Adipocyte (in vitro differentiated cells): ENCODE results near the gene HLA-DQA1.
"Not testable (repeated sequence)": the region's sequence is repeated elsewhere in the genome, so short reads cannot be mapped to it uniquely, and the experiment has no call there.

Experiments
- DNase-seq: peaks from one replicate; pipeline ENCODE4 v3.0.0-alpha.2; 2015; ENCODE audit warnings: low read depth
- H3K27me3 ChIP-seq: replicated peaks from 2 replicates; pipeline ENCODE4 v1.7.0; 2013; ENCODE audit warnings: mild to moderate bottlenecking, low read length, moderate library complexity; ENCODE audit not compliant: control insufficient read depth, insufficient read depth
- H3K36me3 ChIP-seq: 2 replicates; pipeline ENCODE4 v1.7.0; 2013; ENCODE audit warnings: low read length, mild to moderate bottlenecking, moderate library complexity; ENCODE audit not compliant: control insufficient read depth, insufficient read depth, severe bottlenecking
- H3K4me1 ChIP-seq: 2 replicates; pipeline ENCODE4 v1.7.0; 2013; ENCODE audit warnings: mild to moderate bottlenecking, low read length, moderate library complexity; ENCODE audit not compliant: control insufficient read depth, insufficient read depth
- H3K4me3 ChIP-seq: 2 replicates; pipeline ENCODE4 v1.7.0; 2013; ENCODE audit warnings: mild to moderate bottlenecking, low read length, moderate library complexity
- H3K9ac ChIP-seq: 2 replicates; pipeline ENCODE4 v1.7.0; 2013; ENCODE audit warnings: mild to moderate bottlenecking, low read length, moderate library complexity
- H3K9me3 ChIP-seq: 2 replicates; pipeline ENCODE4 v1.7.0; 2013; ENCODE audit warnings: mild to moderate bottlenecking, low read length, moderate library complexity; ENCODE audit not compliant: control insufficient read depth

The HLA-DQA1 gene

GRCh38 chr6:32623693-32624092 is 13.5 kb upstream of the HLA-DQA1 start:
- no peak for DNase-seq
- Histone ChIP-seq H3K36me3 (no peaks in the 10 kb centered on the region), H3K4me3 (no peak overlapping the region), H3K9me3 (no peaks in the 10 kb centered on the region), H3K4me1 (no peaks in the 10 kb centered on the region), H3K9ac (no peak overlapping the region), H3K27me3 (no peaks in the 10 kb centered on the region)

GRCh38 chr6:32624565-32624964 is 12.6 kb upstream of the HLA-DQA1 start:
- H3K36me3 ChIP-seq = no peaks in the 10 kb centered on the region
- H3K9me3 ChIP-seq = no peaks in the 10 kb centered on the region
- no peaks in the 10 kb centered on the region for H3K4me1 ChIP-seq
- no peak overlapping the region for H3K4me3 ChIP-seq
- H3K9ac ChIP-seq = no peak overlapping the region
- no peaks in the 10 kb centered on the region for H3K27me3 ChIP-seq
- DNase-seq = no peak

GRCh38 chr6:32625137-32625536 is 12.1 kb upstream of the HLA-DQA1 start:
- no peak for DNase-seq
- Histone ChIP-seq H3K4me1 (no peaks in the 10 kb centered on the region), H3K4me3 (no peak overlapping the region), H3K9me3 (no peaks in the 10 kb centered on the region), H3K9ac (no peak overlapping the region), H3K27me3 (no peaks in the 10 kb centered on the region), H3K36me3 (no peaks in the 10 kb centered on the region)

- H3K9ac ChIP-seq = no peak overlapping the region
- H3K27me3 ChIP-seq = no peaks in the 10 kb centered on the region
- no peaks in the 10 kb centered on the region for H3K4me1 ChIP-seq
- no peaks in the 10 kb centered on the region for H3K9me3 ChIP-seq
- no peak for DNase-seq
- no peak overlapping the region for H3K4me3 ChIP-seq
- H3K36me3 ChIP-seq = no peaks in the 10 kb centered on the region
Observed at GRCh38 chr6:32627249-32627648, 10.0 kb upstream of the HLA-DQA1 start.

- Histone ChIP-seq H3K9me3 (no peaks in the 10 kb centered on the region), H3K27me3 (no peaks in the 10 kb centered on the region), H3K36me3 (no peaks in the 10 kb centered on the region), H3K4me1 (no peaks in the 10 kb centered on the region), H3K9ac (no peak overlapping the region), H3K4me3 (no peak overlapping the region)
- DNase-seq = no peak
Observed at GRCh38 chr6:32627831-32628230, 9.4 kb upstream of the HLA-DQA1 start.

GRCh38 chr6:32629793-32630192 is 7.4 kb upstream of the HLA-DQA1 start:
- H3K4me1 ChIP-seq, H3K27me3 ChIP-seq, H3K4me3 ChIP-seq, H3K9me3 ChIP-seq, DNase-seq, H3K9ac ChIP-seq, H3K36me3 ChIP-seq: not testable (repeated sequence)

- no peaks in the 10 kb centered on the region for H3K36me3 ChIP-seq
- H3K9ac ChIP-seq = no peak overlapping the region
- no peaks in the 10 kb centered on the region for H3K27me3 ChIP-seq
- no peak overlapping the region for H3K4me3 ChIP-seq
- no peaks in the 10 kb centered on the region for H3K4me1 ChIP-seq
- no peaks in the 10 kb centered on the region for H3K9me3 ChIP-seq
- no peak for DNase-seq
Observed at GRCh38 chr6:32635526-32636123, 1.6 kb upstream of the HLA-DQA1 start.

GRCh38 chr6:32637883-32638282 is 677 bp downstream of the HLA-DQA1 start:
- no peak overlapping the region for H3K9ac ChIP-seq
- H3K9me3 ChIP-seq = no peaks in the 10 kb centered on the region
- no peak overlapping the region for H3K4me3 ChIP-seq
- no peaks in the 10 kb centered on the region for H3K4me1 ChIP-seq
- no peaks in the 10 kb centered on the region for H3K36me3 ChIP-seq
- DNase-seq = no peak
- H3K27me3 ChIP-seq = no peaks in the 10 kb centered on the region

- Histone ChIP-seq H3K9me3 (no peaks in the 10 kb centered on the region), H3K27me3 (no peaks in the 10 kb centered on the region), H3K4me1 (no peaks in the 10 kb centered on the region), H3K4me3 (no peak overlapping the region), H3K9ac (no peak overlapping the region), H3K36me3 (no peaks in the 10 kb centered on the region)
- DNase-seq = no peak
Observed at GRCh38 chr6:32638532-32639219, 1.5 kb downstream of the HLA-DQA1 start.

GRCh38 chr6:32639440-32640394 is 2.5 kb downstream of the HLA-DQA1 start:
- no peaks in the 10 kb centered on the region for H3K36me3 ChIP-seq
- no peaks in the 10 kb centered on the region for H3K27me3 ChIP-seq
- DNase-seq = no peak
- no peak overlapping the region for H3K4me3 ChIP-seq
- no peaks in the 10 kb centered on the region for H3K4me1 ChIP-seq
- no peaks in the 10 kb centered on the region for H3K9me3 ChIP-seq
- H3K9ac ChIP-seq = no peak overlapping the region

- no peak for DNase-seq
- no peak overlapping the region for H3K9ac ChIP-seq
- no peaks in the 10 kb centered on the region for H3K9me3 ChIP-seq
- no peaks in the 10 kb centered on the region for H3K4me1 ChIP-seq
- H3K4me3 ChIP-seq = no peak overlapping the region
- H3K36me3 ChIP-seq = no peaks in the 10 kb centered on the region
- no peaks in the 10 kb centered on the region for H3K27me3 ChIP-seq
Observed at GRCh38 chr6:32641122-32641521, 3.9 kb downstream of the HLA-DQA1 start.
